Measurements from ENCODE around the gene KRT86. TPM values are rescaled to one million over a fixed set of nuclear protein-coding genes. Genes with fewer than 3 reads are reported as not detected.

Gene KRT86
- total RNA-seq, 1 donor, result under 0.01 TPM

DNA sequence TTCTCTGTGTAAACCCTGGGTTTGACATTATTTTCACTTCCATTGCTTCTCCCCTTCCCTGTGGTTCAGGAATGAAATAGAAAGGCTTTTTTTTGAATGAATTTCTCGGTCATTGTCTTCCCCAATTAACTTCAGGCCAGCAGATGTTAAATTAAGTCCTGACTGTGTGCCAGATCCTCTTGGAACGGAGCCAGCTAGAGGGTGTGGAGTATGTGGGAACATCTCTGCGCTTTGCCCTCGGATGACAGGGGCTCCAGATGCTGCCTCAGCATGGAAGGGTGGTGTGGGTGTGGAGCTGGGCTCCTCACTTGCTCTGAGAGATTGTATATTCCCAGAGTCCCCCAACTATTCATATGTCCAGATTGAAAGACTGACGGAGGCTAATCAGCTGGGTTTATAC, 79.8 kb downstream of the KRT86 start:
- TF ChIP-seq, protein P1, sequence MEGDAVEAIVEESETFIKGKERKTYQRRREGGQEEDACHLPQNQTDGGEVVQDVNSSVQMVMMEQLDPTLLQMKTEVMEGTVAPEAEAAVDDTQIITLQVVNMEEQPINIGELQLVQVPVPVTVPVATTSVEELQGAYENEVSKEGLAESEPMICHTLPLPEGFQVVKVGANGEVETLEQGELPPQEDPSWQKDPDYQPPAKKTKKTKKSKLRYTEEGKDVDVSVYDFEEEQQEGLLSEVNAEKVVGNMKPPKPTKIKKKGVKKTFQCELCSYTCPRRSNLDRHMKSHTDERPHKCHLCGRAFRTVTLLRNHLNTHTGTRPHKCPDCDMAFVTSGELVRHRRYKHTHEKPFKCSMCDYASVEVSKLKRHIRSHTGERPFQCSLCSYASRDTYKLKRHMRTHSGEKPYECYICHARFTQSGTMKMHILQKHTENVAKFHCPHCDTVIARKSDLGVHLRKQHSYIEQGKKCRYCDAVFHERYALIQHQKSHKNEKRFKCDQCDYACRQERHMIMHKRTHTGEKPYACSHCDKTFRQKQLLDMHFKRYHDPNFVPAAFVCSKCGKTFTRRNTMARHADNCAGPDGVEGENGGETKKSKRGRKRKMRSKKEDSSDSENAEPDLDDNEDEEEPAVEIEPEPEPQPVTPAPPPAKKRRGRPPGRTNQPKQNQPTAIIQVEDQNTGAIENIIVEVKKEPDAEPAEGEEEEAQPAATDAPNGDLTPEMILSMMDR (IDR thresholded peaks at IDR 0.05; ENCODE audit: insufficient read depth, low read depth, low read length), result no peak
- DNase-seq (ENCODE audit: low read depth), result no peak

DNA sequence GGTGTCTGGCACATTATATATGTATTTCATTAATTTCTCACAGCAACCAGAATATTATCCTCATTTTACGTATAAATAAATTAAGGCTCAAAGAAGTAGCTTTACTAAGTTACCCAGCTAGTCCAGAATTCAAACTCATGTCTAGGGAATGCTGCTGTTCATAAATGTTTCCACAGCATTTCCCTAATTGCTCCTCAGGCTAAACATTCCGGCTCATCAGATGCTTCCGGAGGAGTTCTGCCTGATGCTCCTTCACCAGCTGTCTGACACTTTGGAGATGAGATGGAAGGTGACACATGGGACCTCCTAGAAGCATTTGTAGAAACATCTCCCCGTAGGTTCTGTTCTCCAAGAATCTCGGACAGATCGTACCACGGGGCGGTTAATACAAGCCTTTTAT, 80.7 kb downstream of the KRT86 start:
- no peak overlapping the region for H3K4me3 ChIP-seq (ENCODE audit: low read depth, low read length)
- DNase-seq (ENCODE audit: low read depth), result no peak
- TF ChIP-seq, protein P1 (IDR thresholded peaks at IDR 0.05; ENCODE audit: insufficient read depth, low read depth, low read length), result no peak

More for the DNA sequence above, 79.8 kb downstream of the KRT86 start:
- no peak overlapping the region for H3K4me3 ChIP-seq (ENCODE audit: low read depth, low read length)

DNA sequence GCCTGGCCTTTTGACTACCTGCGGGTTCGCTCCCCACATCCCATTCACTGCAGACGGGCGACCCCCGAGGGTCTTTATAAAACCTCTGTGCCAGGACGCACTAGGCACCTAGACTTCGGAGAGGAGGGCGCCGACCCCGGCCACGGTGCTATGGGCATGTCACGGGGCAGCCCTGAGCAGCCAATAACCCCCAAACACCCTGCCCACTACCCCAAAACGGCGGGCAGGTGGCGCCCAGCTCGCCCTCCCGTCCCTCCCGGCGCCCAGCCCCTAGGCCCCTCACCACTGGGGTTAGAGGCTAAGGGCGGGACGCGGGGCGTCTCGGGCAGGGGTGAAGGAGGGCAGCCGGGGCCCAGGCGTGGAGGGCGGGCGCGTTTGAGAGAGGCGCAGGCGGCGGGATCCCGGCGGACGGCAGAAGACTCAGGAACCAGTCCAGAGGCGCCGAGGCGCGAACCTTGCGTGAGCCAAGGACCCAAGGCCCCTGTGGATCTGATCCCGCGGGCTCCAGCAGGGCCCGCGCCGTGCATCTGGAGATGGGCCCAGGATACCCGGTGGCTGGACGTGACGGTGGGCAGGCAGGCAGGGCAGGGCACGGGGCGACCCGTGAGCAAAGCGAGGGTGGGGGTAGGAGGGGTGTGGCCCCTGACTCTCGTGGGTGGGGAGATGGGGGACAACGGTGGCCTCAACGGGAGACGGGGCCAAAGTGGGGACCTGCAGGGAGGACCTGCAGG, 81.8 kb downstream of the KRT86 start:
- DNase-seq (ENCODE audit: low read depth), result no peak
- TF ChIP-seq, protein P1 (IDR thresholded peaks at IDR 0.05; ENCODE audit: insufficient read depth, low read depth, low read length), result no peak
- H3K4me3 ChIP-seq (ENCODE audit: low read depth, low read length), result no peak overlapping the region

DNA sequence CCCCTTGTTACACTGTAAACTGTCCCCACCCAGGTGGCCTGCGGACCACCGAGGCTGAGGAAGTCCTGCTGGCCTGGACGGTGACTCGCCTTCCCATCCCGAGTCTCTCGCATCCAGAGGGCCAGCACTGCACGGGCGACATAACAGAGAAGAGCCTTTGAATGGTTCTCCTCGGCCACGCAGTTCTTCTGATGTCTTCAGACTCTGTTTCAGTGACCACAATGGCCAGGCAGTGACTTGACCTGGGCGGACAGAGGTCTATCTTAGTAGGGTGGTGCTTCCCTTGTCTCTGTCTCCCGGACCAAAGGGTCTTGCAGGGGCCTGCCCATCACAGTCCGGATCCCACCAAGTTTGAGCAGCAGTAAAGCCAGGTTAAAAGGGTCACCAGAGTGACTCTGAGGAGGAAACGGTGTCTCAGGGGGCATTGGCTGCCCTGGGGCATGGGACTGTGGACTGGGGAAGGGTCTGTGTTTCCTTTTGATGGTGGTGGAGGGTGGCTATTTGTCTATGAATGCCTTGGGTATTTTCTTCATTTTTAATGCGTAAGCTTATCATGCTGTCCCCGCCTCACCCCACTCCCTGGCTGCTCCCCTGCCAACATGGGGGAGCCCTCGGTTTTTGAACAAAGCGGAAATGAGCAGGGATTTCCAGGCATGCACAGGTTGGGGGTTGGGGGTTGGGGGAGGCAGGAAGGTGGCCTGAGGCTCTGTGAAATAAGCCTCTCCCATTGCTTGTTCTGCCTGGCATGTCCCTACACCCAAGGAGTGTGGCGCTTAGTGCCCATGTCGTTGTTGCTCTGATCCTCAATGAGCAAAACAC, 82.5 kb downstream of the KRT86 start:
- H3K4me3 ChIP-seq (ENCODE audit: low read depth, low read length), result no peak overlapping the region
- DNase-seq (ENCODE audit: low read depth), result no peak
- TF ChIP-seq, protein P1 (IDR thresholded peaks at IDR 0.05; ENCODE audit: insufficient read depth, low read depth, low read length), result no peak

Other genes starting within 250 kb of the KRT86 start
- 2.2 and 2.9 TPM in 2 replicates for gene NR4A1, start 223.2 kb upstream of the KRT86 start, total RNA-seq
- gene ATG101, start 204.7 kb upstream of the KRT86 start, total RNA-seq, result 70.0 and 71.8 TPM in 2 replicates
- 0.32 and 0.43 TPM in 2 replicates for gene SMIM41, start 194.9 kb upstream of the KRT86 start, total RNA-seq
- 0.32 and 1.3 TPM in 2 replicates for gene KRT80, start 82.6 kb upstream of the KRT86 start, total RNA-seq
- 20.6 and 36.7 TPM in 2 replicates for gene KRT7, start 41.4 kb upstream of the KRT86 start, total RNA-seq
- not detected in 2 replicates for gene KRT81, start 16.9 kb downstream of the KRT86 start, total RNA-seq
- not detected in 2 replicates for gene KRT83, start 46.8 kb downstream of the KRT86 start, total RNA-seq
- not detected in 2 replicates for gene KRT85, start 92.8 kb downstream of the KRT86 start, total RNA-seq
- gene KRT84, start 111.0 kb downstream of the KRT86 start, total RNA-seq, result not detected in 2 replicates
- not detected in 2 replicates for gene KRT82, start 131.7 kb downstream of the KRT86 start, total RNA-seq
- not detected in 2 replicates for gene KRT75, start 159.7 kb downstream of the KRT86 start, total RNA-seq
- gene KRT6B, start 177.5 kb downstream of the KRT86 start, total RNA-seq, result not detected in 2 replicates
- gene KRT6C, start 199.2 kb downstream of the KRT86 start, total RNA-seq, result not detected in 2 replicates
- not detected in 2 replicates for gene KRT6A, start 218.6 kb downstream of the KRT86 start, total RNA-seq
- gene KRT5, start 245.7 kb downstream of the KRT86 start, total RNA-seq, result under 0.01 and 0.32 TPM in 2 replicates